Measurements from ENCODE around the gene RGS7.

The RGS7 gene
- 0 to 0.07 reads per million in 2 donors for total RNA-seq

DNA sequence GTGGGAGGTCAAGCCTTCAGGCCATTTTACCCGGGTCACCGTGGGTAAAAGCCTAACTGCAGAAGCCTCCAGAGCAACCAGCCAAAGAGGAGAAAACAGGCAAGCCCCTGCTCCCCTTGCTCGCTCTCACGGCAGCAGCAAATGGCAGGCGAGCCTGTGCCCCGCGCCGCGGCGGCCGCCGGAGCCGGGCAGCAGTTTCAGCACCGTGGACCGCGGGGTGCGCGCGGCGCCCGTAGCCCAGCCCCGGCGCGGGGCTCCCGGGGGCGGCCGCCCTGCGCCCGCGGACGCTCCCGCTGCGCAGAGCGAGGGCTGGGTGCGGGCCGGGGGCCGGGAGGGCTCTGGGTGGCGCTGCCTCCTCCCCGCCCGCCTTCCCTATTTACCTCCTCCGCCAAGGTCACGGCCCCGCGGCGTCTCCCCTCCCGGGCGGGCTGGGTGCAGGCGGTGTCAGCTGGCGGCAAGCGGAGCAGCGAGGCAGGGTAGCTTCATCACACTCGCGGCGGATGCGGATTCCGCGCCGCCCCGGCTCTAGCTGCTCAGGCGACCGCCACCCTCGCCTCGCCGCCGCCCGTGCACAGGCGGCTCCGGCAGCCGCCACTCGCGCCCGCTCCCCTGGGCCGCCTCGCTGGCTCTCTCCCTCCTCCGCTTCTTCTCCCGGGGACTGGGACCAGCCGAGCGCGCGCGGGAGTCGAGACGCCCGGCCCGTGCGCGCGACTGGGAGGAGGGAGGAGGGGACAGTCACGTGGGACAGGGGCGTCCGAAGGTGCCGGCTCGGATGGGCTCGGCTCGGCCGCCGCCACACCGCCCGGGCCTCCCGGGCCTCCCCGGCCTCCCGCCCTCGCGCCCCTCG lies at the start of gene RGS7:
RGS7 (minus strand) TSS at position 687 of the 847 bp plus-strand sequence.
- DNase-seq = no peak

DNA sequence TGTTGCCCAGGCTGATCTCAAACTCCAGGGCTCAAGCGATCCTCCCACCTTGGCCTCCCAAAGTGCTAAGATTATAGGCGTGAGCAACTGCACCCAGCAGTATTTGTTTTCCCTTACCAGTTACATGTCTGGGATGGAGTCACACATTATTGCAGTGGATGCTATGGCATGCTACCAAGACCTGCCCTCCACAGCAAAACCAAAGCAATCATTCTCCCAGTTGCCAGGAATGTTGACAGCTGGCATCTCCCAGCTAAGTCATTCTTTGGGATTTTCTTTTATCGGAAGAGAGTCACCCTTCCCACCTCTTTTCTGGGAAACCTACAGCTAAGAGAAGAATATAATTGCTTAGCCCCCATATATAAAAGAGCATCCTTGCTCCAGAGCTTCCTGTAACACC lies 49.4 kb upstream of the RGS7 start:
- DNase-seq = no peak

DNA sequence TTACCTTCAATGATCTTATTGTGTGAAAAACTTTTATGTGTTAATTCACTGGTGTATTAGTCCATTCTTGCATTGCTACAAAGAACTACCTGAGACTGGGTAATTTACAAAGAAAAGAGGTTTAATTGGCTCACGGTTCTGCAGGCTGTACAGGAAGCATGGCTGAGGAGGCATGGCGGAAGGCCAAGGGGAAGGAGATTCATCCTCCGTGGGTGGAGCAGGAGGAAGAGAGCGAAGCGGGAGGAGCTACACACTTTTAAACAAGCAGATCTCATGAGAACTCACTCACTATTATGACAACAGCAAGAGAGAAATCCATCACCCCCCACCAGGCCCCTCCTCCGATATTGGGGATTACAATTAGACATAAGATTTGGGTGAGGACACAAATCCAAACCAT lies 44.2 kb upstream of the RGS7 start:
- no peak for DNase-seq

DNA sequence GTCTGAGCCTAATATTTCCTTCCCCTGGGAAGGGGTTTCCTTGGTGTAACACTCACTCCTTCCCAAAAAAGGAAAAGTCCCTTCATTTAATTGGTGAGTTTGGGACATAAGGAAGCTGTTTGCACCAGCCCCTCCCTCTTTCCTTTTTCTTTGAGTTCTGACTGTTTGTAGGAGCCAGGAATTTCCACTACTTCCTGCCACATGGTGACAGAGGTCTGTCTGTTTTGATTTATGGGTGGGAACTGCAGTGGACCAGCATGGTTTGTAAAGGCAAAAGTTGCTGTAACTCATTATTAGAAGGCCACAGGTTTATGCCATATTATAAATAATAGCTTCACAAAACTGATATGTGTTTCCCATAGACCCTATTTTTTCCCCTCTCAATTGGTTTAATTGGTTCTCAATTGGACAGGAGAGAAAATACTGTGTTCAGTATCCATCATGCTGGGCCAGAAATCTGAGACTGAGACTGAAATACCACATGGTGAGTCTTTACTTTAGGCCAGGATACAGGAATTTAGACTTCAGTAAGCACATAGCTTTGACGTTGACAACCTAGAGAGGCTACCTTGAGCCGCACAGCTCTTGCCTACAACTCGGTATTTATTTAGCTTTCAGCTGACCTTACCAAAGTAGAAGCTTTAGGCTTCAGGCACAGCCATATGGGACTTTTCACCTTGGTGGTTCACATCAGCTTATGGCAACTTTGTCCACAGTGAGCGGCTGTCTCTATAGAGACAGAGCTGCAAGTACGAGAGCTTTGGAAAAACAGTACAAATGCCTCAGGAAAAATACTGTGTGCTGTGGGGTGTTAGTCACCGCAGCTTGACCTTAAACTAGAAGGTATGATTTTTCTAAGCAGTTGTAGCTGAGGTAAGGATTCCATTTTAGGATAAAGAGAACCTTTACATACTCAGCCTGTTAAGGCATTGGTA lies 40.0 kb upstream of the RGS7 start:
- no peak for DNase-seq

GRCh38 chr1:241391926-241392710 lies 35.1 kb upstream of the RGS7 start:
- no peak for DNase-seq

DNA sequence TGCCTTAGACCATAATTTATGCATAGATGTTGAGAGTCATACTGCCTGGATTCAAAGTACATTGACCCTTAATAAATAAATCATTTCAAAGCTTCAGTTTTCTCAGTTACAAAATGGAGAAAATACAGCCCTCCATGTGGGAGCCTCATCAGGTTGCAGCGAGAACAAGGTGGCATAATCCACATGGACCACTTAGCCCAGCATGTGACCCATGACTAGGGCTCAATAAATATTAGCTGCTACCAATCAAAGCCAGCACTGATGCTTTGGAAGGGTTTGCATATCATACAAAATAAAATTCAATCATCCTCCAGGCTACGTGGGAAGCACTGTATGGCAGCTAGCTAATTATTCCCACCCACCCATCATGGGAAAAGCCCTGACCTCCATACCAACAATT lies 33.5 kb upstream of the RGS7 start:
- no peak for DNase-seq

- DNase-seq = no peak
These were observed 32.4 kb upstream of the RGS7 start for GRCh38 chr1:241389400-241389799.

DNA sequence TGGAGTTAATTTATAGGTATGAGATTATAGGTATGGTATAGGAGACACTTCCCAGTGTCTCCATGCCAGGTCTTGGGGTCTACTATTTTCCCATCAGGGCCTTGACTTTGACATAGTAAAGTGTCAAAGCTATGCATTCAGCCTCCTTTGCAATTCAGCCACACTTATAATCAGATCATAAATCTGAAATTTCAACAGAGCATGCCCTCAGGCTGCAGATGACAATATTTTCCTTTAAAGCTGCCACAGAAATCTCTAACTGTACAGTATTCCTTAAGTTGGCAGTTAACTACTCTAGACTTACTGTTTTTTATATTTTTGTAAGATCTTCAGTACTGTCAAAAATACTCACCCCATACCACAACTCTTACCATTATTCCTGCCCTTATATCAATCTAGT lies 30.2 kb upstream of the RGS7 start:
- DNase-seq = no peak

- DNase-seq = no peak
These were observed 19.7 kb upstream of the RGS7 start for GRCh38 chr1:241376701-241377100.

- DNase-seq = no peak
These were observed 18.9 kb upstream of the RGS7 start for GRCh38 chr1:241375886-241376285.

DNA sequence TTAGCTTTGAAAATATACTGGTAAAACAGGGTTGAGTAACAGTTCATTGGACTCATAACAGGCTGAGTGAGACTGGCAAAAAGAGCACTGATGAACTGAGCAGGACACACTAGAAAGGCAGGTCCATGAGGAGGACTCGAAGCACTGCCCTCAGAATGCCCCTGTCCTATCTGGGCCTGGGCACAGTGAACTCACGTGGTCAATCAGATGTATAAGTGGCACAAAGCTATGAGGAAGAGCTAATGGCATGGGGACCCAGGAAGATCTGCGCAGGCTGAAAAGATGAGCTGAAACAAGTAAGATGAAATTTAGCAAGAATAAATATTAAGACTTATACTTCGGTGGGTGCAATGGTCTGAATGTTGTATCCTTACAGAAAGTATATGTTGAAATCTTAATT lies 9.2 kb upstream of the RGS7 start:
- no peak for DNase-seq

DNA sequence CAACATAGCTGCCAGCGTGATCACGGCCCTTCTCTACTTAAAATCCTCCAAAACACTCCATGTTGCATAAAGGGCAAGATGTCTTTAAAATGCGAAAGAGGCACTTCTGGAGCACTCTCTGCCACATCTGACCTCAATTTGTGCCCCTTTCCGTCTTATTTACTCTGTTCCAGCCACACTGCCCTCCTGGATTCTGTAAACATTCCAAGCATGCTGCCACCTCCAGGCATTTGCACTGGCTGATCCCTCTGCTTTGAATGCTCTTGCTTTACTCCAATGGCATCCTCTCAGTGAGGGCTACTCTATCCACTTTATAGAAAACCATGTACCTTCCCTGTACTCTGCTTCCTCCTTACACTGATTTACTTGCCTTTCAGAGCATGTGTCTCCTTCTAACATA lies 5.3 kb upstream of the RGS7 start:
- DNase-seq = no peak

DNA sequence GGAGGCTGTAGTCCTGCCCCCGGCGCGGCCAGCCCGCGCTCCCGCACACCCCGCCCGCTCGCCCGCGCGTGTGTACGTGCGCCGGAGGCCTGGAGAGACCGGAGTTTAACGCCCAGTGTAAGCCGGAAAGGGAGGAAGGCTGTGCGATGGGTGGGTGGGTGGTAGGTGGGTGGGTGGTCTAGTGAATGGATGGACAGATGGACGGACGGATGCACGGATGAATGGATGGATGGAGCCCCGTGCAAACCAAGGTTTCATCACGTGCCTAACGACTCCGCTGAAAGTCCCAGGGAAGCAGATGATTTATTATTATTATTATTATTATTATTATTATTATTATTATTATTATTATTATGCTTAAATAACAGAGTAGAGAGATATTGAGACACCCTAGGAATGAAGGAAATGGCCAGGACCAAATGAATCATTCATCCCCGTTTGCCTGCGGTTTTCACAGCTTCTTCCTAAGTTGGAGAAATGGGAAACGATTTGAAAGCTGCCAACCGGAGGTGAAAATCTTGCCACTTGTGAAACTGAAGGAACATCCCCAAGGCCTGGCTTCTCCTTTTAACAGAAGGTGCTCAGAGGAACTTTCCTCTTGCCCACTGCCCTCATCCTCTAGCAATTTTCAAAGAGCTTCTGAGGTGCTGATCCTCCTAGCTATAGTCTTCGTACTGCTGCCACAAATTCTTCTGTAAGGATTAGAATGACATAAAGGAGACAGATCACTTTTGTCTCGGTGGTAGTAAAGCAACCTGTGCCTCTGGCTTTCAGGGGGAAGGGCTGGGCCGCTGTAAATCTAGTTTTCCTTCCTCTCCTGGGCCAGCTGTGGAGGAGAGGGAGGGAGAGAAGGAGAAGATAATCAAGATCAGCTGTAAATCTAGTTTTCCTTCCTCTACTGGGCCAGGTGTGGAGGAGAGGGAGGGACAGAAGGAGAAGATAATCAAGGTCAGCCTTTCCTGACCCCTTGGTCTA lies 648 bp upstream of the RGS7 start:
- no peak for DNase-seq

- no peak for DNase-seq
These were observed 852 bp downstream of the RGS7 start for GRCh38 chr1:241356187-241356518.

DNA sequence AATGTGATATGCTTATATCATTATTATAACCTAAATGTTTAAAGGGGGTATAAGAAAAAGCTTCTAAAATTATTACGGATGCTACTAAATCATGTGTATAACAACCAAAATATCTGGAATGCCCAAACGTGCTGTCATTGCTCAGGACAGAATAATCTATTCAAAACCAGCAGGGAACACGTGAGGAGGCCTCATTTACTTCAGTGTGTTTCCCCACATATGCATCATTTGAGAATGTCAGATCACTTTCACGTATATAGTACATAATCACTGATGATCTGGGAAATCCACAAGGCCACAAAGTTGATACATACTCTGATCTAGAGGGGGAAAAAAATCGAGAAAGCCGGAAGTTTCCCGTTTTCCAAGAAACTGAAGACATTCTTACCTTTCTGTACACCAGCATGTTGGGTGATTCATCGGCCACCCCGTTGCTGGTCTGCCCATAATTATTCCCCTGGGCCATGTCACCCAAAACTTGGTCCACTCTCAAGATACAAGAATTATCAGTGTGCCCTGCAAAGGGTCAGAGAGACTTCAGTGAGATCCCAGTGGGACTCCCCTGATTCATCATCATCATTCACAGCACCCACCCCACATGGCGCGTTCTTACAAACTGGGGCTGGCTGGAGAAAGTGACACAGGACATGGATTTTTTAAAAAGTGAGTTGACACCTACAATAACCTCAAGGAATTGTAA lies 1.5 kb downstream of the RGS7 start:
- no peak for DNase-seq

DNA sequence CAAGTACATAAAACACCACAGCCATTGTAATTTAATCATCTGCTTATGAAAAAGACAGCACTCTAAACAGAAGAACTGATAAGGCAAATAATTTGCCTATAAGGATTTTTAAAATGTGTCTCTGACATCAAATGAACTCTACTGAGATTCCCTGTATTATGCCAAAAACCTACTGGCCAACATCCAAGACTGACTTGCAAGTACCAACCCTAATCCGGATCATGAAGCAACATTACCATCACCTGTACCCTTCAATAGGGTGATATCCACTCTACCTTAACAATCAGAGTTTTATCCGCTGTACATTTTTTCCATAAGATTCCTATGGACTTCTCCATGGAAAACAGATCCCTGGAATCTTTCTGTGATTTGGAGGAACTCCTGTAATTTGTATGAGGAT lies 4.6 kb downstream of the RGS7 start:
- no peak for DNase-seq

- no peak for DNase-seq
These were observed 5.2 kb downstream of the RGS7 start for GRCh38 chr1:241351841-241352240.

- no peak for DNase-seq
These were observed 13.0 kb downstream of the RGS7 start for GRCh38 chr1:241343956-241344355.

GRCh38 chr1:241336335-241336734 lies 20.7 kb downstream of the RGS7 start:
- DNase-seq = no peak

GRCh38 chr1:241332987-241333386 lies 24.0 kb downstream of the RGS7 start:
- DNase-seq = no peak

GRCh38 chr1:241332037-241332409 lies 25.0 kb downstream of the RGS7 start:
- DNase-seq = no peak

All from T-helper 9 cell (primary cell).